ENCODE measurements around the gene PPFIBP1. TPM values are rescaled to one million over a fixed set of nuclear protein-coding genes. Genes with fewer than 3 reads are reported as not detected.

Gene PPFIBP1
- total and polyA plus RNA-seq, 2 of the 13 experiments (the other 11 are each of a cell fraction or from before 2014, with no cell fraction given) = 16.2 to 21.8 TPM

DNA sequence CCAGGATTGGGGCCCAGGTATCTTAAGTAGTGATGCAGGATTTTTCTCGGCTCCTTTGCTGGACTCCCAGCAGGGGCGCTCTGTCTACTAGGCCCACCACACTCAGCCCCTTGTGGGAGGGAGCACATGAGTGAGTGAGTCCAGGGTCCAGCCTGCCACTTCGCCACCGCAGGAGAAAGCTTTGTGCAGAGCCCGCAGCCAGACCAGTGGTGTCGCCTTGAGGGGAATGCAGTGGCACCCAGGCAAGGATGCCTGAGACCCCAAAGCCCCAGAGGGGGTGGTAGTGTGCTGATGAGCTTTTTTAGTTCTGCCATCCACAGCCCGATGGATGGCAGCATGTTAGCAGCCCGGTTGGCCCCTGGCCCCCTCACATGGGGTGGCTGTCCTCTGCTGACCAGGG, 181.3 kb downstream of the PPFIBP1 start (continued):
- TF ChIP-seq KLF15 (CRISPR knock-in tag; IDR thresholded peaks at IDR 0.05; ENCODE audit: borderline replicate concordance) (no peak), ZNF44 (CRISPR knock-in tag; IDR thresholded peaks at IDR 0.05) (no peak), ZNF547 (CRISPR knock-in tag; IDR thresholded peaks at IDR 0.05) (no peak), ZNF883 (CRISPR knock-in tag; IDR thresholded peaks at IDR 0.05; ENCODE audit: not compliant biosample characterization) (peak; percentile 52), ZSCAN21 (CRISPR knock-in tag; IDR thresholded peaks at IDR 0.05; ENCODE audit: borderline replicate concordance) (no peak; the same call in 1 of the 2 replicates), KDM5A (IDR thresholded peaks at IDR 0.05; ENCODE audit: borderline replicate concordance, low read length) (no peak), ZNF549 (CRISPR knock-in tag; IDR thresholded peaks at IDR 0.05) (no peak), JUND (CRISPR knock-in tag; IDR thresholded peaks at IDR 0.05) (no peak), ZNF12 (CRISPR knock-in tag; IDR thresholded peaks at IDR 0.05) (no peak; the same call in 1 of the 2 replicates)
- TF ChIP-seq, protein P1, sequence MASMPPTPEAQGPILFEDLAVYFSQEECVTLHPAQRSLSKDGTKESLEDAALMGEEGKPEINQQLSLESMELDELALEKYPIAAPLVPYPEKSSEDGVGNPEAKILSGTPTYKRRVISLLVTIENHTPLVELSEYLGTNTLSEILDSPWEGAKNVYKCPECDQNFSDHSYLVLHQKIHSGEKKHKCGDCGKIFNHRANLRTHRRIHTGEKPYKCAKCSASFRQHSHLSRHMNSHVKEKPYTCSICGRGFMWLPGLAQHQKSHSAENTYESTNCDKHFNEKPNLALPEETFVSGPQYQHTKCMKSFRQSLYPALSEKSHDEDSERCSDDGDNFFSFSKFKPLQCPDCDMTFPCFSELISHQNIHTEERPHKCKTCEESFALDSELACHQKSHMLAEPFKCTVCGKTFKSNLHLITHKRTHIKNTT (CRISPR knock-in tag; IDR thresholded peaks at IDR 0.05) = no peak
- TF ChIP-seq, protein P2, sequence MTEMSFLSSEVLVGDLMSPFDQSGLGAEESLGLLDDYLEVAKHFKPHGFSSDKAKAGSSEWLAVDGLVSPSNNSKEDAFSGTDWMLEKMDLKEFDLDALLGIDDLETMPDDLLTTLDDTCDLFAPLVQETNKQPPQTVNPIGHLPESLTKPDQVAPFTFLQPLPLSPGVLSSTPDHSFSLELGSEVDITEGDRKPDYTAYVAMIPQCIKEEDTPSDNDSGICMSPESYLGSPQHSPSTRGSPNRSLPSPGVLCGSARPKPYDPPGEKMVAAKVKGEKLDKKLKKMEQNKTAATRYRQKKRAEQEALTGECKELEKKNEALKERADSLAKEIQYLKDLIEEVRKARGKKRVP (CRISPR knock-in tag; IDR thresholded peaks at IDR 0.05) = no peak
- TF ChIP-seq, protein P3, sequence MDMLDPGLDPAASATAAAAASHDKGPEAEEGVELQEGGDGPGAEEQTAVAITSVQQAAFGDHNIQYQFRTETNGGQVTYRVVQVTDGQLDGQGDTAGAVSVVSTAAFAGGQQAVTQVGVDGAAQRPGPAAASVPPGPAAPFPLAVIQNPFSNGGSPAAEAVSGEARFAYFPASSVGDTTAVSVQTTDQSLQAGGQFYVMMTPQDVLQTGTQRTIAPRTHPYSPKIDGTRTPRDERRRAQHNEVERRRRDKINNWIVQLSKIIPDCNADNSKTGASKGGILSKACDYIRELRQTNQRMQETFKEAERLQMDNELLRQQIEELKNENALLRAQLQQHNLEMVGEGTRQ (IDR thresholded peaks at IDR 0.05; ENCODE audit: low read depth, low read length) = no peak
- TF ChIP-seq, protein P3 (CRISPR knock-in tag; IDR thresholded peaks at IDR 0.05; ENCODE audit: borderline replicate concordance) = no peak
- TF ChIP-seq, protein P4, sequence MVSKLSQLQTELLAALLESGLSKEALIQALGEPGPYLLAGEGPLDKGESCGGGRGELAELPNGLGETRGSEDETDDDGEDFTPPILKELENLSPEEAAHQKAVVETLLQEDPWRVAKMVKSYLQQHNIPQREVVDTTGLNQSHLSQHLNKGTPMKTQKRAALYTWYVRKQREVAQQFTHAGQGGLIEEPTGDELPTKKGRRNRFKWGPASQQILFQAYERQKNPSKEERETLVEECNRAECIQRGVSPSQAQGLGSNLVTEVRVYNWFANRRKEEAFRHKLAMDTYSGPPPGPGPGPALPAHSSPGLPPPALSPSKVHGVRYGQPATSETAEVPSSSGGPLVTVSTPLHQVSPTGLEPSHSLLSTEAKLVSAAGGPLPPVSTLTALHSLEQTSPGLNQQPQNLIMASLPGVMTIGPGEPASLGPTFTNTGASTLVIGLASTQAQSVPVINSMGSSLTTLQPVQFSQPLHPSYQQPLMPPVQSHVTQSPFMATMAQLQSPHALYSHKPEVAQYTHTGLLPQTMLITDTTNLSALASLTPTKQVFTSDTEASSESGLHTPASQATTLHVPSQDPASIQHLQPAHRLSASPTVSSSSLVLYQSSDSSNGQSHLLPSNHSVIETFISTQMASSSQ (IDR thresholded peaks at IDR 0.05; ENCODE audit: low read depth) = no peak
- TF ChIP-seq, protein P4 (CRISPR knock-in tag; IDR thresholded peaks at IDR 0.05; ENCODE audit: borderline replicate concordance) = no peak
- TF ChIP-seq, protein P5, sequence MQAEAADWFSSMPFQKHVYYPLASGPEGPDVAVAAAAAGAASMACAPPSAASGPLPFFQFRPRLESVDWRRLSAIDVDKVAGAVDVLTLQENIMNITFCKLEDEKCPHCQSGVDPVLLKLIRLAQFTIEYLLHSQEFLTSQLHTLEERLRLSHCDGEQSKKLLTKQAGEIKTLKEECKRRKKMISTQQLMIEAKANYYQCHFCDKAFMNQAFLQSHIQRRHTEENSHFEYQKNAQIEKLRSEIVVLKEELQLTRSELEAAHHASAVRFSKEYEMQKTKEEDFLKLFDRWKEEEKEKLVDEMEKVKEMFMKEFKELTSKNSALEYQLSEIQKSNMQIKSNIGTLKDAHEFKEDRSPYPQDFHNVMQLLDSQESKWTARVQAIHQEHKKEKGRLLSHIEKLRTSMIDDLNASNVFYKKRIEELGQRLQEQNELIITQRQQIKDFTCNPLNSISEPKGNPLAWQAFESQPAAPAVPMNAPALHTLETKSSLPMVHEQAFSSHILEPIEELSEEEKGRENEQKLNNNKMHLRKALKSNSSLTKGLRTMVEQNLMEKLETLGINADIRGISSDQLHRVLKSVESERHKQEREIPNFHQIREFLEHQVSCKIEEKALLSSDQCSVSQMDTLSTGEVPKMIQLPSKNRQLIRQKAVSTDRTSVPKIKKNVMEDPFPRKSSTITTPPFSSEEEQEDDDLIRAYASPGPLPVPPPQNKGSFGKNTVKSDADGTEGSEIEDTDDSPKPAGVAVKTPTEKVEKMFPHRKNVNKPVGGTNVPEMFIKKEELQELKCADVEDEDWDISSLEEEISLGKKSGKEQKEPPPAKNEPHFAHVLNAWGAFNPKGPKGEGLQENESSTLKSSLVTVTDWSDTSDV (CRISPR knock-in tag; IDR thresholded peaks at IDR 0.05) = no peak
